ENCODE data around the gene SHISA6.

DNA sequence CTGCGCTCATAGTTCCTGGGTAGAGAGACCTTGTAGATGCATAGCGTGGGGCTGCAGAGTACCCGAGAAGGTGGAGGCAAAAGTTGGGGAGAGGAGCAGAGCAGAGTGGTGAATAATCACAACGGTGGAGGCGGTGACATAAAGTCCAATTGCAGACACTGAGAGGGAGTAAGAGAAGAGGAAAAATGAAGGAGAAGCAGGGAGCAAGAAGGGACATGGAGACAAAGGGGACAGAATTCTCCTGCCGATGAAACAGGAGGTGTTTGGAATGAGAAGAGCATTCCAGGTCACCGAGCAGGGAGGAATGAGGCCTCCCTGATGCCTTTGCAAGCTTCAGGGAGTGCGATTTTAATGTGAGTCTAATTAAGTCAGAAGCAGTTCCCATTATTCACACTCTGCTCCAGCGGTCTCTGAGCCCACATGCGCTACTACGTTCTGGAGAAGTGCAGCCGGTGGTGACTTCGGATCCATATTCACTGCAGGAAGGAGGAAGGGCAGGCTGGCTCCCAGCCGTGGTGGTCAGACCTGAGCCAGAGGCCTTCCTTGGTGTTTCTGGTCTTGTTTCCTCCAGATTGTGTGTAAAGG, 249.2 kb downstream of the SHISA6 start:
- TF ChIP-seq, protein P1, sequence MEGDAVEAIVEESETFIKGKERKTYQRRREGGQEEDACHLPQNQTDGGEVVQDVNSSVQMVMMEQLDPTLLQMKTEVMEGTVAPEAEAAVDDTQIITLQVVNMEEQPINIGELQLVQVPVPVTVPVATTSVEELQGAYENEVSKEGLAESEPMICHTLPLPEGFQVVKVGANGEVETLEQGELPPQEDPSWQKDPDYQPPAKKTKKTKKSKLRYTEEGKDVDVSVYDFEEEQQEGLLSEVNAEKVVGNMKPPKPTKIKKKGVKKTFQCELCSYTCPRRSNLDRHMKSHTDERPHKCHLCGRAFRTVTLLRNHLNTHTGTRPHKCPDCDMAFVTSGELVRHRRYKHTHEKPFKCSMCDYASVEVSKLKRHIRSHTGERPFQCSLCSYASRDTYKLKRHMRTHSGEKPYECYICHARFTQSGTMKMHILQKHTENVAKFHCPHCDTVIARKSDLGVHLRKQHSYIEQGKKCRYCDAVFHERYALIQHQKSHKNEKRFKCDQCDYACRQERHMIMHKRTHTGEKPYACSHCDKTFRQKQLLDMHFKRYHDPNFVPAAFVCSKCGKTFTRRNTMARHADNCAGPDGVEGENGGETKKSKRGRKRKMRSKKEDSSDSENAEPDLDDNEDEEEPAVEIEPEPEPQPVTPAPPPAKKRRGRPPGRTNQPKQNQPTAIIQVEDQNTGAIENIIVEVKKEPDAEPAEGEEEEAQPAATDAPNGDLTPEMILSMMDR (conservative IDR thresholded peaks at IDR 0.05; ENCODE audit: low read depth, low read length) = no peak
- no peak for TF ChIP-seq EZH2 (IDR thresholded peaks at IDR 0.05; ENCODE audit: borderline replicate concordance, low read depth, low read length, poor library complexity, severe bottlenecking)

Measured in A673 (cell line).